Cardiac muscle cell (in vitro differentiated cells and primary cell): Measurements from ENCODE around the gene KCNT2. TPM values are rescaled to one million over a fixed set of nuclear protein-coding genes. Genes with fewer than 3 reads are reported as not detected.
A peak's percentile ranks its signal among the peaks of the same experiment; 100 is the strongest.

Experiments
- DNase-seq, 2 donors: peaks; one replicate each; pipeline versions ENCODE4 v3.0.0 to v3.0.0-alpha.2; 2010 to 2017; ENCODE audit warnings: low read depth in 1 of 2, low spot score in 1 of 2
- H3K27ac ChIP-seq: fragments of 200-600 bp; sonication (generic); 2 replicates; pipeline ENCODE4 v1.5.1; 2016
- H3K27me3 ChIP-seq: fragments of 200-600 bp; sonication (generic); 2 replicates; pipeline ENCODE4 v1.6.0; 2016; ENCODE audit warnings: control low read depth
- H3K36me3 ChIP-seq: fragments of 200-600 bp; sonication (generic); 2 replicates; pipeline ENCODE4 v1.5.1; 2016; ENCODE audit warnings: control low read depth
- H3K4me1 ChIP-seq: fragments of 200-600 bp; sonication (generic); 2 replicates; pipeline ENCODE4 v1.8.1; 2017; ENCODE audit warnings: low read depth, mild to moderate bottlenecking, mixed run types
- H3K4me3 ChIP-seq: fragments of 200-600 bp; sonication (generic); 2 replicates; pipeline ENCODE4 v1.5.1; 2016; ENCODE audit warnings: mild to moderate bottlenecking
- H3K9me3 ChIP-seq: fragments of 200-600 bp; sonication (generic); 2 replicates; pipeline ENCODE4 v1.5.1; 2017; ENCODE audit warnings: low read depth, mild to moderate bottlenecking, control low read depth
- CTCF ChIP-seq: IDR thresholded peaks from 2 replicates; pipeline ENCODE4 v1.5.1; 2012; ENCODE audit warnings: low read depth, mild to moderate bottlenecking, low read length
- polyA plus RNA-seq: library from polyadenylated mRNA; unstranded; fragments of >200 nt; fragmentation: Nextera tagmentation; extraction: Ambion mirVana; gene quantifications from 2 replicates; pipeline ENCODE4 v1.2.1, GENCODE V29; 2016
- total RNA-seq: library from RNA; depleted of rRNA; stranded (reverse); fragments of >200 nt; gene quantifications from 2 replicates; pipeline ENCODE4 v1.2.3, GENCODE V29; 2016

KCNT2 gene
- total and polyA plus RNA-seq, 2 experiments from 2014 or later = 2.0 to 5.0 TPM

- Histone ChIP-seq H3K4me3 (no peak overlapping the region), H3K27me3 (no peaks in the 10 kb centered on the region), H3K9me3 (no peaks in the 10 kb centered on the region), H3K27ac (no peak overlapping the region), H3K4me1 (no peaks in the 10 kb centered on the region), H3K36me3 (no peaks in the 10 kb centered on the region)
- no peak for DNase-seq
- TF ChIP-seq CTCF = no peak
These were observed 29.4 kb upstream of the KCNT2 start for GRCh38 chr1:196637606-196638005.

- no peak for TF ChIP-seq CTCF
- no peak overlapping the region for H3K27ac ChIP-seq
- no peaks in the 10 kb centered on the region for H3K27me3 ChIP-seq
- H3K36me3 ChIP-seq = no peaks in the 10 kb centered on the region
- H3K4me3 ChIP-seq = no peak overlapping the region
- H3K9me3 ChIP-seq = no peaks in the 10 kb centered on the region
- H3K4me1 ChIP-seq = no peaks in the 10 kb centered on the region
- no peak for DNase-seq
These were observed 20.6 kb upstream of the KCNT2 start for GRCh38 chr1:196628838-196629237.

GRCh38 chr1:196623079-196623478, 14.8 kb upstream of the KCNT2 start:
- no peak for DNase-seq
- H3K27me3 ChIP-seq = no peaks in the 10 kb centered on the region
- no peaks in the 10 kb centered on the region for H3K36me3 ChIP-seq
- H3K4me1 ChIP-seq = no peaks in the 10 kb centered on the region
- H3K27ac ChIP-seq = no peak overlapping the region
- H3K9me3 ChIP-seq = no peaks in the 10 kb centered on the region
- no peak overlapping the region for H3K4me3 ChIP-seq
- no peak for TF ChIP-seq CTCF

GRCh38 chr1:196619721-196620120, 11.5 kb upstream of the KCNT2 start:
- TF ChIP-seq CTCF = no peak
- no peaks in the 10 kb centered on the region for H3K9me3 ChIP-seq

GRCh38 chr1:196611873-196612272, 3.6 kb upstream of the KCNT2 start:
- DNase-seq = no peak
- Histone ChIP-seq H3K9me3 (no peaks in the 10 kb centered on the region), H3K4me3 (no peak overlapping the region), H3K27me3 (no peaks in the 10 kb centered on the region), H3K36me3 (no peaks in the 10 kb centered on the region), H3K27ac (no peak overlapping the region), H3K4me1 (peaks cover 7% of the 10 kb centered on the region)
- TF ChIP-seq CTCF = no peak

More at GRCh38 chr1:196619721-196620120, 11.5 kb upstream of the KCNT2 start:
- Histone ChIP-seq H3K27me3 (no peaks in the 10 kb centered on the region), H3K36me3 (no peaks in the 10 kb centered on the region), H3K27ac (no peak overlapping the region), H3K4me3 (no peak overlapping the region), H3K4me1 (no peaks in the 10 kb centered on the region)
- no peak for DNase-seq

- Histone ChIP-seq H3K36me3 (no peaks in the 10 kb centered on the region), H3K27ac (peak overlapping the region; percentile 70), H3K4me1 (peaks cover 7% of the 10 kb centered on the region), H3K9me3 (no peaks in the 10 kb centered on the region), H3K27me3 (no peaks in the 10 kb centered on the region), H3K4me3 (peak overlapping the region; percentile 82)
- DNase-seq = no peak
- TF ChIP-seq CTCF = no peak
These were observed 1.1 kb upstream of the KCNT2 start for GRCh38 chr1:196609370-196609737.
